KOPT-K1 (cell line): ENCODE measurements around the gene CFAP73.

Source experiments
- H3K27ac ChIP-seq: fragments of 200-600 bp; sonication (generic); 2 replicates; pipeline ENCODE4 v1.5.1; 2016; ENCODE audit warnings: antibody characterized with exemption, mild to moderate bottlenecking, low read depth, low read length; ENCODE audit not compliant: poor library complexity, severe bottlenecking
- H3K36me3 ChIP-seq: fragments of 200-600 bp; sonication (generic); 2 replicates; pipeline ENCODE4 v1.5.1; 2017; ENCODE audit warnings: antibody characterized with exemption, mild to moderate bottlenecking, low read length, moderate library complexity; ENCODE audit not compliant: insufficient read depth
- H3K9me3 ChIP-seq: fragments of 200-600 bp; sonication (generic); 2 replicates; pipeline ENCODE4 v1.5.1; 2017; ENCODE audit warnings: antibody characterized with exemption, low read length, mild to moderate bottlenecking; ENCODE audit not compliant: insufficient read depth, poor library complexity, severe bottlenecking

CFAP73 gene

GRCh38 chr12:113181975-113182374 is 32.5 kb downstream of the CFAP73 start:
- H3K36me3 ChIP-seq = peaks cover 70% of the 10 kb centered on the region
- H3K27ac ChIP-seq = no peak overlapping the region
- H3K9me3 ChIP-seq = no peaks in the 10 kb centered on the region

GRCh38 chr12:113183030-113183589 is 33.6 kb downstream of the CFAP73 start:
- H3K36me3 ChIP-seq = peaks cover 65% of the 10 kb centered on the region
- no peaks in the 10 kb centered on the region for H3K9me3 ChIP-seq
- no peak overlapping the region for H3K27ac ChIP-seq

- H3K36me3 ChIP-seq = peaks cover 65% of the 10 kb centered on the region
- H3K27ac ChIP-seq = peak overlapping the region; percentile 92
- H3K9me3 ChIP-seq = no peaks in the 10 kb centered on the region
These were observed 34.8 kb downstream of the CFAP73 start for GRCh38 chr12:113184098-113184899.

GRCh38 chr12:113184900-113185179 is 35.3 kb downstream of the CFAP73 start:
- no peaks in the 10 kb centered on the region for H3K9me3 ChIP-seq
- peak overlapping the region; percentile 92 for H3K27ac ChIP-seq
- H3K36me3 ChIP-seq = peaks cover 65% of the 10 kb centered on the region

- Histone ChIP-seq H3K36me3 (peaks cover 64% of the 10 kb centered on the region), H3K9me3 (no peaks in the 10 kb centered on the region), H3K27ac (peak within 1 kb of the TSS; percentile 92)
These were observed 35.9 kb downstream of the CFAP73 start, which contains the start of the genes DDX54 and RITA1 for GRCh38 chr12:113185180-113186032. Gene DDX54, minus strand, starts transcription at chr12:113185478. Its CDS starts 27 bp downstream, at chr12:113185451. Gene RITA1, plus strand, starts transcription at chr12:113185721. Its CDS starts 1,026 bp downstream, at chr12:113186747.

GRCh38 chr12:113186033-113186365 is 36.5 kb downstream of the CFAP73 start:
- Histone ChIP-seq H3K9me3 (no peaks in the 10 kb centered on the region), H3K27ac (peak overlapping the region; percentile 92), H3K36me3 (peaks cover 64% of the 10 kb centered on the region)

- peak overlapping the region; percentile 92 for H3K27ac ChIP-seq
- peaks cover 64% of the 10 kb centered on the region for H3K36me3 ChIP-seq
- H3K9me3 ChIP-seq = no peaks in the 10 kb centered on the region
These were observed 37.3 kb downstream of the CFAP73 start for GRCh38 chr12:113186666-113187325.

- Histone ChIP-seq H3K9me3 (no peaks in the 10 kb centered on the region), H3K36me3 (peaks cover 58% of the 10 kb centered on the region), H3K27ac (no peak overlapping the region)
These were observed 39.8 kb downstream of the CFAP73 start for GRCh38 chr12:113189361-113189760.

- H3K9me3 ChIP-seq = no peaks in the 10 kb centered on the region
- no peak overlapping the region for H3K27ac ChIP-seq
- H3K36me3 ChIP-seq = peaks cover 58% of the 10 kb centered on the region
These were observed 41.2 kb downstream of the CFAP73 start for GRCh38 chr12:113190761-113191160.

- Histone ChIP-seq H3K36me3 (peaks cover 58% of the 10 kb centered on the region), H3K27ac (no peak overlapping the region), H3K9me3 (no peaks in the 10 kb centered on the region)
These were observed 41.7 kb downstream of the CFAP73 start for GRCh38 chr12:113191227-113191626.

- Histone ChIP-seq H3K36me3 (peaks cover 31% of the 10 kb centered on the region), H3K9me3 (no peaks in the 10 kb centered on the region), H3K27ac (no peak overlapping the region)
These were observed 45.5 kb downstream of the CFAP73 start for GRCh38 chr12:113194971-113195391.

- Histone ChIP-seq H3K27ac (no peak overlapping the region), H3K36me3 (peaks cover 25% of the 10 kb centered on the region), H3K9me3 (no peaks in the 10 kb centered on the region)
These were observed 46.1 kb downstream of the CFAP73 start for GRCh38 chr12:113195598-113195997.

GRCh38 chr12:113196582-113196981 is 47.1 kb downstream of the CFAP73 start:
- H3K36me3 ChIP-seq = peaks cover 15% of the 10 kb centered on the region
- H3K27ac ChIP-seq = no peak overlapping the region
- no peaks in the 10 kb centered on the region for H3K9me3 ChIP-seq

GRCh38 chr12:113196990-113197389 is 47.5 kb downstream of the CFAP73 start:
- H3K9me3 ChIP-seq = no peaks in the 10 kb centered on the region
- H3K36me3 ChIP-seq = peaks cover 11% of the 10 kb centered on the region
- no peak overlapping the region for H3K27ac ChIP-seq
